Right ventricle myocardium superior (tissue), 1 donor: Measurements from ENCODE around the gene FAM180A. TPM values are rescaled to one million over a fixed set of nuclear protein-coding genes. Genes with fewer than 3 reads are reported as not detected.
"Not testable (repeated sequence)": the region's sequence is repeated elsewhere in the genome, so short reads cannot be mapped to it uniquely, and the experiment has no call there.

Experiments
- ATAC-seq: fragments of 200-7000 bp; cut with Tn5 transposase; one replicate; pipeline ENCODE4 v1.9.1; 2020; ENCODE audit warnings: mild to moderate bottlenecking; ENCODE audit not compliant: poor library complexity
- DNase-seq: peaks from one replicate; pipeline ENCODE4 v3.0.0-alpha.2; 2020
- intact Hi-C: fragments of 100-400 bp; cut with DNase I; formaldehyde crosslinking; loops from one replicate; pipeline ENCODE4 v1.11.2; 2022
- total RNA-seq: library from RNA; stranded (reverse); fragmentation: NEBNext Ultra II Directional; extraction: Animal tissue kit (Norgen Biotek cat#: 25700); gene quantifications from one replicate; pipeline ENCODE4 v1.2.1, GENCODE V29; 2021
- donor health status: DM: no; HTN: yes; CAD: no; lungs with severe emphysema.

Gene FAM180A
- total RNA-seq, 1 donor from 2014 or later = 5.9 TPM

DNA sequence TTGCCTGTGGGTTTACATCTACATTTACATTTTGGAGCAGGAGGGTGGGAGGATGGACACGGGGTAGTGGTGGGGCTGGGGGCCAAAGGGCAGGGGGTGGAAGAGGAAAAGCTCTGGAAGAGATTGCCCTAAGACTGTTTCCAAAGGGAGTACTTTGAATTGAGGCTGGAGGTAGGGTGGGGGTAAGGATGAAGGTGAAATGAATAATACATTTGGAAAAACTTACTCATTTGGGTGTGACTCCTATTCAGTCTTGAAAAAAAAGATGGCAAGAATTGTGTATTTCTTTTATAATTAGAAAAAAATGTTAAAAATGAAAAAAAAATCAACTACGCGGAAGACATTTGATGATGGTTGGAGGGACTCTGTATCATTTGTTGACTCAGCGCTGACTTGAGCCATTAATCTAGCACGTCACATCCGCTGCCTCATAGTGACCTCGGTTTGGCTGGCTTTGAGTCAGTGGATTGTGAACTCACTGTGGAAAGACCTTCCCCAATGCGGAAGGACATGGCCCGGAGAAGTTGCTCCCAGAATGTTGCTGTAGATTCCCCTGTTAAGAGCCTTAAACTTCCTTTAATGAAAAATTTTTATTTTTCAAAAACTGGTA, 2.8 kb downstream of the FAM180A start:
- intact Hi-C loops = no loop called here
- ATAC-seq (no peak), DNase-seq (no peak)

DNA sequence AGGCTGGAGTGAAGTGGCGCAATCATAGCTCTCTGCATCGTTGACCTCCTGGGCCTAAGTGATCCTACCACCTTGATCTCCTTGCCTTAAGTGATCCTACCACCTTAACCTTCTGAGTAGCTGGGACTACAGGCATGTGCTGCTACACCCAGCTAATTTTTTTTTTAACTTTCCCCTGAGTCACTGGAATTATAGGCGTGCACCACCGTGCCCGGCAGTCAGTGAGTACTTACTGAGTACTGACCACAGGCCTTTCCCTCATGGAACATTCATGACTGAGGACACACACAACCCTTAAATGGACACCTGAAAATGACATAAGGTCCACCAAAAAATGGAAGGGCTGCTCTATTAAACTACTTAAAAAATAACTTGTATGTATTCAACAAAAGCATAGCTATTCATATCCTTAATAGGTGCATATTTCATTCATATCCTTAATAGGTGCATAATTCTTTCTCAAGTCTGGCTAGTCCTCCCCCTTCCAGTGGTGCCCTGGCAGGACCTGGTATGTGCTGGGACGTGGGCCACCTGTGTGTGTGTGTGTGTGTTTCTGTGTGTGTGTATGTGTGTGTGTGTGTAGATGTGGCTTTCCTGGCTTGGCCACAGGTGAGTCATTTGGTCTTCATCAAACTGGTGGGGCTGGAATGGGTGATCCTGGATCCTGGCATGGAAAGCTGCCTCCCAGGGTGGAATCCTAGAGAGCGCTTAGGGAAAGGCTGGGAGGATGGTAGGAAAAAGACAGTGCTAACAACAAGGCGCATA, 3.5 kb downstream of the FAM180A start:
- intact Hi-C loops = no loop called here
- ATAC-seq (no peak), DNase-seq (no peak)

DNA sequence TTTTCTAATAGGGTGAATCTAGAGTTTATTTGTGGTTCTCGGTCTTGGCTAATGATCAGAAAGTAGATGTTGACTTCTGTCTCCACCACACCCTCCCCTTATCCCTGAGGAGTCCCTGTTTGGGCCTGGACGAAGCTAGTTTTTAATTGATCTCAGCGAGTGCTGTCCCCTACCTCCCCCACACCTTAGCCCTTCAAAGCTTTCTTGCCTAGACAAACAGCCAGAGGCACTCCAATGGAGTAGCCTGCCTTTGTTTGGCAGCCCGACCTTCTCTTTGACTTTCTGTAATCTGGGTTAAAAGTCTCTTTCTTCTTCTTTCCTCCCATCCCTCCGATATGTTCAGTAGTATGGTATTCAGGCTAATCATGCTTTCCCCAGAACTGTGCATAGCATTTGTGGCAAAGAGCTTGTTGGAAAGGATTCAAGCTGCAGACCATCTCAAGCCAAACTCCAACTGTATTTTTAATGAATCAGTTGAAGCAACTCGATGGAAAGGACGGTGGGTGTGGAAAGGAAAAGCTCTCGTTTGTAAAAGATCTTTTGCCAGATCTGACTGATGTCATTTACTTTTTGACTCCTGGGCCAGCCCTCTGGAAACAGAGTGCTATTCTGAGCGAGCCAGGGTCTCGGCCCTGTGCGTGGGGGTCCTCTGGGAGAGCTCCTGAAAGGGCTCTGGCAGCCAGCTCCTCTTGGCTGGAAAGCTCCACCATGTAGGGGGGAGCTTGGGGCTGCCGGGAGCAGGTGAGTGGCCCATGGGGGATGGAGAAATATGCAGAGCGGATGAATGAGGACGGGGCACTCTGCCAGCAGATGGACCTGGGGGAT, 4.5 kb downstream of the FAM180A start:
- intact Hi-C loops = no loop called here
- DNase-seq = peak; percentile 50
- ATAC-seq = peak; percentile 2

DNA sequence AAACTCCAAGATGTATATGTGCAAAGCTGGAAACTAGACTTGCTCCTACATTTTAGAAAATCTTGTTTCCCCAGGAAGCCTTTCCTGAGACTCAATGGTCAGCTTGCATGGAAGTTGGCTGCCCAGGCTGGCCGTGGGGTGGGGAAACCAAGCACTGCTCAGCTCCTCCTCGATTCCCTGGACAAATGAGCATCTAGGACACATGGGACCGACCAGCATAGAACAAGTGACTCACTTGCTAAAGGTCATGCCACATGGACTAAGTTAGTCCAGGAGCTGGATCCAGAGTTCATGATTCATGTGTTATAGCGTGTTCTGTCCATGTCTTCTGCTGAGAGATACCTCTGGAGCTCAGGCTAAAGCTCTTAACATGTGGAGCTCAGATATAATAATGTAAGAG, 6.2 kb downstream of the FAM180A start:
- DNase-seq (no peak), ATAC-seq (no peak)
- intact Hi-C loops = no loop called here

DNA sequence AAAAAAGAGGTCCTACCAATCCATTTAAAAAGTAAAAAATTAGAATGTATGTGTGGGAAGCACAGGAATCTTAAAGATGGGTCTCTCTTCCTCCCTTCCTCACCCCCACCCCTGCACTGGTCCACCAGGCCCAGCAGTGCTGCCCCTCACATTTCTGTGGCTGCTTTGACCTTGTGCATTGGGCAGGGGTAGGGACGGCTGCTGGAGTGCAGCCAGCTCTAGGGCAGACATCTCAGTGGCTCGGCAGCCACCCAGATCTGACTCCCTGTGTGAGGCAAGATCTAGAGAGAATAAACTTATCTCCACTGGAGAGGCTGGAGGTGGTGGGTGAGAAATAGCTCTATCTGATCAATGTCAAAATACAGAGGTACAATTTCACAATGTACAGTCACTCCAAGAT, 6.7 kb downstream of the FAM180A start:
- ATAC-seq = peak; percentile 19
- peak; percentile 51 for DNase-seq
- intact Hi-C loops = no loop called here

DNA sequence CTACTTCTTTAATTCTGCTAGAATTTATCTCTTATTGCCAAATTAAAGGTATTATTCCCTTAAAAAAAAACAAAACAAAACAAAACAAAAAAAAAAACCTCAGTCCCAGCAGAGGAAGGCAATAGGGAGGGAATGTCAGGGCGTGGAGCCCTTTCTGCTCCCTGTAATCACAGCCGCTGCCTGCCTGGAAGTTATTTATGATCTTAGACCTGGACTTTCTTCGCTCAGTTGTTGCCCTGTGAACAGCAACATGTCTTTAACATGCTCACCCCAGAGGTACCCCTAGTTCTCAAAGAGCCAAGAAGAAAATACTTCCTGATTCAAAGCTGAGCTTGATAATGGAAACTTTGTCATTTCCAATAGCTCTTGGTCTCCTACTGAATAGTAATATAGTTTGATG, 7.7 kb downstream of the FAM180A start:
- intact Hi-C loops = no loop called here
- DNase-seq (no peak), ATAC-seq (no peak)

DNA sequence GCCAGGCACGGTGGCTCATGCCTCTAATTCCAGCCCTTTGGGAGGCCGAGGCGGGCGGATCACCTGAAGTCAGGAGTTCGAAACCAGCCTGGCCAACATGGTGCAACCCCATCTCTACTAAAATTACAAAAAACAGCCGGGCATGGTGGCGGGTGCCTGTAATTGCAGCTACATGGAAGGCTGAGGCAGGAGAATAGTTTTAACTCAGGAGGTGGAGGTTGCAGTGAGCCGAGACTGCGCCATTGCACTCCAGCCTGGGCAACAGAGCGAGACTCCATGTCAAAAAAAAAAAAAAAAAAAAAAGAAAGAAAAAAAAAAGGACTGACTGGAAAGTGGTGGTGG, 11.3 kb downstream of the FAM180A start:
- intact Hi-C loops, ATAC-seq, DNase-seq: not testable (repeated sequence)

DNA sequence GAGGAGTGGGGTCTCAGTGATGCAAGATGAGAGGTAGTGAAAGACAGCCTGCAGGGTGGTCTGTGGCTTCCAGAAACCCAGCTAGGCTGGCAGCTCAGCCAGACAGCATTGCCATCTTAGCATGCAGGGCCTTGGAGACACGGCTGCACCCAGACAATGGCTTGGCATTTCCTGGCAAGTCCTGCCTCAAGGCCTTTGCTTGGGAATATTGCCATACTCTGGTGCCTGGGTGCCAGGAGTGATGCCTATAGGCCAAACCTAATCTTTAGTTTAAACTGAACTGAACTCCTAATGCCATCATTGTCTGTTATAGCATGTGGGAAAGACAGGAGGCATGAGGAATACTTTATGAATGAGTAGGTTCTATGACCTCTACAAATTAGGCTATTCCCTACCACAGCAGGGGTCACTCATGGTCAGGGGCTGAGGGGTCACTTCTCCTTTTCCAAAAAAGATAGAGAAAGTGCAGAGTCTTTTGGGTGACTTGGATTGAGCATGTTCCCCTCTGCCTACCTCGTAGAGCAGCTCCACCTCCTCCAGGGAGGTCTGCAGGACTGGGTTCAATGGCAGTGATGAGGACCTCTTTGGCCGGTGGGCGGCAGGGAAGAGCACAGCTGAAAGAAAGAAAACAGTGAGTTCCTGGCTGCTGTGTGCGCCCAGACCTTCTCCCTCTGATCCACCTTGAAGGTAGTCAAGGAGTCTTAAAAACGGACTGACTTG, 11.9 kb downstream of the FAM180A start:
- no peak for DNase-seq
- ATAC-seq = no peak
- intact Hi-C loops = no loop called here

DNA sequence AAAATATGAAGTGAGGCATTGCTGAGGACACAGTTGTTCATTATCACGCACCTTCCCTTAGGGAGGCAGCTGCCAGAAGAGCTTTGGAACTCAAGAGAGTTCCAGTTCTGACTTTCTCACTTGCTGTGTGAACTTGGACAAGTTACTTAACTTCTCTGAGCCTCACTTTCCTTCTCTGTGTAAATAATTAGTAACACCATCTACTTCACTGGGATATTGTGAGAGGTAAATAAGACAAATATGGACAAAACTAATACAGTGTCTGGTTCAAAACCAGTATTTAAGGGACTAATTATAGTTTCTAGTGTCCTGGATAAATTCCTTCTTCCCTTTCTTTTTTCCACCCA, 14.3 kb downstream of the FAM180A start:
- no peak for ATAC-seq
- no peak for DNase-seq
- intact Hi-C loops = no loop called here

DNA sequence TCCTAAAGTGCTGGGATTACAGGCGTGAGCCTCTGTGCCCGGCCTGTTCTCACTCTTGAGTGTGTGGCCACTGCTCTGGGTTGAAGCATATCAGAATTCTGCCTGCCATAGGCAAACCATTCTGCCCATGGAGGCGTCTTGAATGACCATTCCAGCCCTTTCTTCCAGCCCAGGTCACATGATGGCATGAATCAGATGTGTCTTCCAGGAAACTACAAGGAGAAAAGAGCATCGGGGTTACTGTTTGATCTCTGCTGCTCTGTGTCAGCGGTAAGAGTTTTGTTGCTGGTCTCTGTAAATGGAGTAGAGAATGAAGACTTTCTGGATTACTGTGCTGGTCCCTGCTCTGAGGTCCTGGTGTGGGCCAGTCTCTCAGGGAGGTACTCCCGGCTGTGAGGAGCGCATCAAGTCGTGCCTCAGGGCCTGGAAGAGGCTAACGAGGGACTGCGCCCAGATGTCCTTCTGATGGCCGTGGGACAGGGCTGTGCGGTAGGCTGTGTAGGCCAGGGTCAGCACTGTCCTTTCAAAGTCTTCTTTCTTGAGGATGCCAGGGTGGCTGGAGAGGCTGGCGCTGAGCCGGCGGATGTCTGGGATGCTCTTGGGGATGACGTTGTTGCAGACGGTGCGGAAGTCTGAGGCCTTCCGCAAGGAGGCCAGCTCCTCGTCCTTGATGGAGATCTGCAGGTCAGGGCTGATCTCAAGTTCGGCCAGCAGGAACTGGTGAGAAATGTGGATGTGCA, 14.8 kb downstream of the FAM180A start:
- intact Hi-C loops = no loop called here
- DNase-seq = no peak
- ATAC-seq = no peak

DNA sequence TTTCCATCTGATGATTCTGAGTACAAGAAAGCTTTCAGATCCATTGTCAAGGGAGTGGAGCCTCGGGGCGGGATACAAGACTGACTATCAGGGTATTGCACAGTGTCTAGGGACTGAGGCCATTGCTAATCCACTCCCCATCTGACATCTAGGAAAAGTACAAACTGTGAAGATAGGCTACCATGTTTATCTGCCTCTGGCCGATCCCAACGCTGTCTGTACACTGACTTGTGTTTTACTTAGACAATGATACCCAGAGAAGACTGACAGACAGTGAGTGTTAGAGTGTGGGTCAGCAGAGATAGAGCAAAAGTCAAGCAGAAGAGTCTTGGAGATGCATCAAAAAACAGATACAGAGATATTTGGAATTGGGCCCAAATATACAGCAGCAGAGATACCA, 17.5 kb downstream of the FAM180A start:
- no peak for ATAC-seq
- intact Hi-C loops = no loop called here
- no peak for DNase-seq

DNA sequence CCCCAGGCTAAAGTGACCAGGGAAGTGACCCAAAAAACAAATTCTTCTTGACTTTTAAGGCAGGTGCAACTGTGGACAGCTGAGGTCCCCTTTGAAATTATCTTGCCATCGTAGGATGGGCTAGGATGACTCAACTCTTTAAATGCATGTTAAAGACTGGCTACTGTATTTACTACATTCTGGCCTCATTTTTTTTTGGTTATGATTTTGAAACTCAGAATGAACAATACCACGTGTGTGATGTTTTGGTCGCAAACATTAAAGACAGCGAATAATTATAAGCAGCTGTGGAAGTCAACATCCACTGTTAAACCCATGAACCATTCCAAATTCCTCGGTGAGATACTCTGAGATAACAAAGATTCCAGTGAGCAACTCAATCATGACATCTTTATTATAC, 19.4 kb downstream of the FAM180A start:
- ATAC-seq = no peak
- intact Hi-C loops = no loop called here
- DNase-seq = no peak

DNA sequence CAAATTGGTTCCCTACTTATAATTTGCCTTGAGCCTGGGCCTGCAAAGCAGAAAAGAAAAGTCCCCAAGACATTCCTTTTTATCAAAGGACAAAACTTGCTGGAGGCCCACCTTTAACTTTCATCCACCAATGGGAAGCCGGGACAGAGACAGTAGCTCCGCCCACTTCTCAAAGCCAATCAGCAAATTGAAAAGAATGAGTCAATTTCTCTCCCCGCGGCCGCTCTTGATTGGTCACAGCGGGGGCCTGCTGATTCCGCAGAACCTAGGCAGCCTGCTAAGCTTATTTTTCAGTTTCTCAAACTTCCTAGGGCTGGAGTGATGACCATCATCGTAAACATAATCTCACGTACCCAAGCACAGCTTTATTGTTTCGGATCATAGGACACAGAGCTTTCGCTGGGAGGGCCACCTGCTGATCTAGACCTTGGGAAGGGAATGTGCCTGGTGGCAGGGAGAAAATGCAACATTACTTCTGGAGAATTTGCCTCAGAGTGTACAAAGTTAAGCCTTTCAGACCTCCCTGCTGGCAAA, 20.4 kb downstream of the FAM180A start, which contains the start of gene SLC13A4:
Gene SLC13A4 (minus strand): TSS at position 51 of the 534 bp plus-strand sequence. CDS start 690 bp downstream, outside the sequence.
- ATAC-seq (no peak), DNase-seq (no peak)
- intact Hi-C loops = no loop called here

DNA sequence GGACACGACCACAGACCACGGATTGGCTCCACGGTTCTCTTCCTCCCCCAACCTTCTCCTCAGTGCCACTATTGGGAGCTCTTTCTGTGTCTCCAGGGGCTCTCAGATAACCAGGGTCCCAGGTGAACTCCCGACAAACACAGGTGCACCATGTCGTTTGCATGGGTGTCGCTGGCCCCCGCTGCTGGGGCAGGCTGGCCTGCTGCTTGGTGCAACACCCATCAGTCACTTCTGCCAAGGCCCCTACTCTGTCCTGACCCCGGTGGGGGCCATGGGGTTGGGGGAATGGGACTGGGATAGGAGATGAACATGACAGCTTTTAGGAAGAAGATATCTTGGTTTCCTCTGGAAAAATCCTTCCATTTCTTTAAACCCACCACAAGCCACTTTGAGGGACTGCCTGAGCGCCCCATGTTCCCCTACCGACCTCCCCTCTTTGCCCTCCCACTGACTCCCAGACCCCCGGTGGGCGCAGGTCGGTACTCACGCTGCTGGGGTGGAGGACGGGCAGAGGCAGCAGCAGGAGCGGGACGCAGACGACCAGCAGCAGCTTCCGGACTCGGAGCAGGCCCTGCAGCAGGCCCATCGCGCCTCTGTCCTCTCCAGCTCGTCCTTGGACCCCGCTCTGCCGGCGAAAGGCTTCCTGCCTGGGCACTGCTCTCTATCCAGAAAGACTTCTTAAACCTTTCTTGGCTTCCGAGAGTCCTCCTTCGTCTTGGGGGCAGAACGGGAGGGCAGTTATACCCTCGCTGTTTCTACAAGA, 21.5 kb downstream of the FAM180A start:
- DNase-seq = no peak
- no peak for ATAC-seq
- intact Hi-C loops = no loop called here

DNA sequence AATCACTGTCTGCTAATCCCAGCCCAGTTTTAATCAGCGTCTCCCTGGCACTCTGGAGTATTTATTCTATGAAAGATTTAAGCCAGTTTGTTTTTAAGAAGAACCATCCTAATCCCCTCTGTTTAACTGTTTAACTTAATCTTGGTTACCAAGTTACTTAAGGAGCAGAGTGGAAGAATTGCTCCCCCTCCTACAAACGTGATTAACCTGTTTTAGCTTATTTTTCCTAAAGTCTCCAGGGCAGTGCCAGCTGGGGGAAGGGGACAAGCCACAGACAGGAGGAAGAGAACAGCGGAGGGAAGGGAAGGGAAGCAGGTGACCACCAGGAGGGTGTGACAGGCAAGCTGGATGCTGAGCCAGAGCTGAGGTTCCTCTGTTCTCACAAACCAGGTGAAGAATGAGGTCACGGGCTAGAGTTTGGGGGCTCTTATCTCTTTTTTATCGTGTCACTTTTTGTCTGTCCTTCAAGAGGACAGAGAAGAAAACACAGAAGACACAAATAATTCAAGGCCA, 22.3 kb downstream of the FAM180A start:
- intact Hi-C loops = no loop called here
- DNase-seq = no peak
- ATAC-seq = no peak

DNA sequence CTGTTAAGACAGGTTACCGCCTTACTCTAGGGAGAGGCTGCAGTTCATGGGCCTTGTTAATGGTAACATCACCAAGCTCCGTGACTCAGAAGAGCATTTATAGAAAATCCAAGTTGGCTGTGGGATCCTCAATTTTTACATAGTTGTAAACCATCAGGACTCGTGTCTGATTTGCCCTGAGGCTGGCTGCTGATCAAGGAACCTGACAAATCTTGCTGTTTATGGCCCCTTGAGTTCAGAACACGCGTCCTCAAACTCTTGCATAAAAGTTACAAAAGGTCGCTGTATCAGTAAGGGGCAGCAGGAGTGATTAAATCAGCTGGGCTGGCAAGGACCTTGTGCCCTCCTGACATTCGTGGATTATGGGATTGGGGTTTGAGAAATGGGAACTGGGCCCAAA, 25.2 kb downstream of the FAM180A start:
- ATAC-seq = no peak
- no peak for DNase-seq

DNA sequence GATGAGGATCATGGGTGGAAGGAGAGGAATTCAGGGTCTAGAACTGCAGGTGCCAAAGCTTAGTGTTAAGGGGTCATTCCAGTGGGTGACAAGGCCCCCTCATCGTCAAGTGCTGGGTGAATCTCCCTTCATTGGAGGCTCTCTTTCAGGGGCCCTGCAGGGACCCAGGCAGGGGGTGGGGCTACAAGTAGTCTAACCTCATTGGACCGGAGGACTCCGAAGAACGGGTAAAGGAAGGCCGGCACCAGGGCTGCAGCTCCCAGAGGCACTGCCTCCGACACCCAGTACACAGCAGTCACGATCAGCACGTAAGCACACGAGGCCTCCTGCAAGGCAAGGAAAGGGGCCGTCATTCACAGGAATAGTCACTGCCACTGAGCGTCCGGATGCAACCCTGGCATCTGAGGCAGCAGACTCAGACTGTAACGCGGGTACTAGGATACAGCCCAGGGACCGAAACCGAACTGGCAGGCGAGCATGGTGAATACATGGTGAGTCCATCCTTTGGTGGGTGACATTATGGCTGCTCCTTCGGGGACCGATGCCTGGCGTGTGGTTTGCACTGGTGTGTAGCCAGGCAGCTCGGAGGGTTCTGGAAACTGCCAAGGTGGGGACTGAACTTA, 27.3 kb downstream of the FAM180A start:
- ATAC-seq (no peak), DNase-seq (no peak)

More for the DNA sequence above, 25.2 kb downstream of the FAM180A start:
- intact Hi-C loops = no loop called here

More for the DNA sequence above, 27.3 kb downstream of the FAM180A start:
- intact Hi-C loops = no loop called here
